Osteoblast (primary cell): Measurements from ENCODE around the gene MAFF. TPM values are rescaled to one million over a fixed set of nuclear protein-coding genes. Genes with fewer than 3 reads are reported as not detected.
A peak's percentile ranks its signal among the peaks of the same experiment; 100 is the strongest.
"Not testable (repeated sequence)": the region's sequence is repeated elsewhere in the genome, so short reads cannot be mapped to it uniquely, and the experiment has no call there.

Source experiments
- DNase-seq: peaks from one replicate; pipeline ENCODE4 v3.0.0; 2011; ENCODE audit warnings: low spot score, mixed read lengths; ENCODE audit not compliant: insufficient read length; ENCODE audit errors: missing footprints
- H2AFZ ChIP-seq: 2 replicates; pipeline ENCODE4 v1.6.0; 2011; ENCODE audit warnings: mild to moderate bottlenecking, low read length
- H3K27ac ChIP-seq: 2 replicates; pipeline ENCODE4 v1.5.1; 2011; ENCODE audit warnings: mild to moderate bottlenecking, low read depth, low read length, moderate library complexity
- H3K27me3 ChIP-seq: 2 replicates; pipeline ENCODE4 v1.6.0; 2012; ENCODE audit warnings: mild to moderate bottlenecking, control low read depth, inconsistent platforms, low read length, moderate library complexity; ENCODE audit not compliant: insufficient read depth
- H3K36me3 ChIP-seq: 2 replicates; pipeline ENCODE4 v1.5.1; 2011; ENCODE audit warnings: mild to moderate bottlenecking, low read length, control low read depth, moderate library complexity; ENCODE audit not compliant: insufficient read depth
- H3K4me1 ChIP-seq: 2 replicates; pipeline ENCODE4 v1.5.1; 2011; ENCODE audit warnings: mild to moderate bottlenecking, low read length, control low read depth, moderate library complexity; ENCODE audit not compliant: insufficient read depth
- H3K4me2 ChIP-seq: 2 replicates; pipeline ENCODE4 v1.6.0; 2011; ENCODE audit warnings: mild to moderate bottlenecking, low read length; ENCODE audit not compliant: insufficient read depth
- H3K4me3 ChIP-seq: fragments of 200-600 bp; sonication (generic); 3 replicates; pipeline ENCODE4 v1.5.1; 2012; ENCODE audit warnings: mild to moderate bottlenecking, low read length, inconsistent platforms; ENCODE audit not compliant: insufficient read depth
- H3K79me2 ChIP-seq: 2 replicates; pipeline ENCODE4 v1.6.0; 2012; ENCODE audit warnings: mild to moderate bottlenecking, low read length, control low read depth, inconsistent platforms; ENCODE audit not compliant: insufficient read depth
- H3K9me3 ChIP-seq: 2 replicates; pipeline ENCODE4 v1.5.1; 2011; ENCODE audit warnings: low read depth, low read length, control low read depth
- H4K20me1 ChIP-seq: 2 replicates; pipeline ENCODE4 v1.6.0; 2012; ENCODE audit warnings: mild to moderate bottlenecking, low read length, control low read depth; ENCODE audit not compliant: insufficient read depth
- CTCF ChIP-seq: IDR thresholded peaks from 2 replicates; pipeline ENCODE4 v1.5.1; 2011; ENCODE audit warnings: mild to moderate bottlenecking, low read depth, low read length, moderate library complexity; ENCODE audit errors: extremely low read depth
- total RNA-seq: library from RNA; depleted of rRNA; stranded (reverse); fragments of >200 nt; gene quantifications from 2 replicates; pipeline ENCODE4 v1.2.3, GENCODE V29; 2012

Gene MAFF
- total RNA-seq, 1 donor, result 22.4 TPM

GRCh38 chr22:38232196-38232595 is 30.4 kb downstream of the MAFF start:
- Histone ChIP-seq H3K4me3 (no peak overlapping the region), H3K4me1 (peaks cover 16% of the 10 kb centered on the region), H3K36me3 (peaks cover 73% of the 10 kb centered on the region), H3K27me3 (no peaks in the 10 kb centered on the region), H2AFZ (no peak overlapping the region), H3K9me3 (no peaks in the 10 kb centered on the region), H3K27ac (no peak overlapping the region), H3K4me2 (no peak overlapping the region), H3K79me2 (peaks cover 42% of the 10 kb centered on the region), H4K20me1 (no peaks in the 10 kb centered on the region)
- TF ChIP-seq CTCF, result no peak
- peak; percentile 54 for DNase-seq

DNA sequence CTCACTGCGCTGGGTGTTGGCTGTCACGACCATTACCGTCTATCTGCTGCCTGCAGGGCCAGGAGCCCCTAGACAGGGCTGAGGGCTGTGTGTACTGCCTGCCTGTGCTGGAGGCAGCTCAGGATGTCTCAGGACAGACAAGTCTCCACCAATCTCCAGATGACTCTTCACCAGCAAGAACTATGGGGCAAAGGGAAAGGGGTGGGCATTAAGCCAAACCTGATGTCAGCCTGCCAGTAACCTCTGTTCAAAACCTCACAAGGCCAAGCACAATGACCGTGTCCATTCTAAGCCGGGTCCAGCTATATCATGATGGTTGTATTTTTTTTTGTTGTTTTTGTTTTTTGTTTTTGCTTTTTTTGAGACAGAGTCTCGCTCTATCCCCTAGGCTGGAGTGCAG is 31.6 kb downstream of the MAFF start:
- Histone ChIP-seq H3K27me3 (no peaks in the 10 kb centered on the region), H3K27ac (peak overlapping the region; percentile 28), H3K36me3 (peaks cover 65% of the 10 kb centered on the region), H3K4me3 (no peak overlapping the region), H3K79me2 (peaks cover 49% of the 10 kb centered on the region), H3K4me1 (peaks cover 17% of the 10 kb centered on the region), H3K4me2 (no peak overlapping the region), H4K20me1 (no peaks in the 10 kb centered on the region), H2AFZ (no peak overlapping the region), H3K9me3 (no peaks in the 10 kb centered on the region)
- peak; percentile 81 for DNase-seq
- no peak for TF ChIP-seq CTCF

GRCh38 chr22:38233856-38234255 is 32.1 kb downstream of the MAFF start:
- Histone ChIP-seq H3K4me1 (peaks cover 17% of the 10 kb centered on the region), H3K36me3 (peaks cover 61% of the 10 kb centered on the region), H3K27ac (peak overlapping the region; percentile 28), H3K79me2 (peaks cover 50% of the 10 kb centered on the region)
- DNase-seq, H2AFZ ChIP-seq, H3K4me2 ChIP-seq, H3K27me3 ChIP-seq, H4K20me1 ChIP-seq, H3K4me3 ChIP-seq, H3K9me3 ChIP-seq: not testable (repeated sequence)

- Histone ChIP-seq H2AFZ (no peak overlapping the region), H4K20me1 (no peaks in the 10 kb centered on the region), H3K4me1 (peaks cover 27% of the 10 kb centered on the region), H3K4me2 (no peak overlapping the region), H3K27ac (no peak overlapping the region), H3K27me3 (no peaks in the 10 kb centered on the region), H3K4me3 (no peak overlapping the region), H3K79me2 (peaks cover 50% of the 10 kb centered on the region), H3K9me3 (no peaks in the 10 kb centered on the region), H3K36me3 (peaks cover 54% of the 10 kb centered on the region)
- peak; percentile 80 for DNase-seq
- no peak for TF ChIP-seq CTCF
These were observed 33.6 kb downstream of the MAFF start for GRCh38 chr22:38235240-38235850.
